HG03066 (cell line): ENCODE measurements around the gene POTEI.
"Not testable (repeated sequence)": the region's sequence is repeated elsewhere in the genome, so short reads cannot be mapped to it uniquely, and the experiment has no call there.

Source experiments
- ATAC-seq: cut with Tn5 transposase; IDR thresholded peaks from one replicate; pipeline ENCODE4 v1.9.1; 2021; ENCODE audit warnings: low read depth; ENCODE audit not compliant: unreplicated experiment

Gene POTEI

GRCh38 chr2:130509228-130509627 lies at the start of gene POTEI:
Gene POTEI, minus strand, starts transcription at chr2:130509328. Its CDS starts 93 bp downstream, at chr2:130509235.
- ATAC-seq: not testable (repeated sequence)

- ATAC-seq: not testable (repeated sequence)
These were observed 47.3 kb upstream of the POTEI start for GRCh38 chr2:130556441-130556840.

- not testable (repeated sequence) for ATAC-seq
These were observed 45.0 kb upstream of the POTEI start for GRCh38 chr2:130554178-130554577.

GRCh38 chr2:130549475-130549874 lies 40.3 kb upstream of the POTEI start:
- not testable (repeated sequence) for ATAC-seq

GRCh38 chr2:130548418-130548817 lies 39.3 kb upstream of the POTEI start:
- not testable (repeated sequence) for ATAC-seq

- not testable (repeated sequence) for ATAC-seq
These were observed 35.9 kb upstream of the POTEI start for GRCh38 chr2:130544978-130545377.

GRCh38 chr2:130543785-130544528 lies 34.8 kb upstream of the POTEI start:
- not testable (repeated sequence) for ATAC-seq

- not testable (repeated sequence) for ATAC-seq
These were observed 33.7 kb upstream of the POTEI start for GRCh38 chr2:130542789-130543188.

- ATAC-seq: not testable (repeated sequence)
These were observed 29.1 kb upstream of the POTEI start for GRCh38 chr2:130538271-130538670.

GRCh38 chr2:130536654-130537053 lies 27.5 kb upstream of the POTEI start:
- ATAC-seq: not testable (repeated sequence)

GRCh38 chr2:130531672-130532071 lies 22.5 kb upstream of the POTEI start:
- ATAC-seq: not testable (repeated sequence)

- peak; percentile 52 for ATAC-seq
These were observed 22.1 kb upstream of the POTEI start for GRCh38 chr2:130531225-130531624.

- ATAC-seq: not testable (repeated sequence)
These were observed 21.1 kb upstream of the POTEI start for GRCh38 chr2:130530212-130530611.

- ATAC-seq: not testable (repeated sequence)
These were observed 20.4 kb upstream of the POTEI start for GRCh38 chr2:130529545-130529944.

GRCh38 chr2:130527365-130527967 lies 18.3 kb upstream of the POTEI start:
- ATAC-seq: not testable (repeated sequence)

GRCh38 chr2:130522390-130522789 lies 13.3 kb upstream of the POTEI start:
- not testable (repeated sequence) for ATAC-seq

- not testable (repeated sequence) for ATAC-seq
These were observed 11.9 kb upstream of the POTEI start, which contains the start of gene CFC1B for GRCh38 chr2:130520992-130521391. Gene CFC1B, plus strand, starts transcription at chr2:130521222. Its CDS starts 263 bp downstream, at chr2:130521485.

- not testable (repeated sequence) for ATAC-seq
These were observed 9.5 kb upstream of the POTEI start for GRCh38 chr2:130518516-130519106.

- ATAC-seq: not testable (repeated sequence)
These were observed 2.8 kb upstream of the POTEI start for GRCh38 chr2:130511747-130512451.
